ENCODE measurements around the gene MAML2.
"Not testable (repeated sequence)": the region's sequence is repeated elsewhere in the genome, so short reads cannot be mapped to it uniquely, and the experiment has no call there.

Gene MAML2

GRCh38 chr11:96187822-96188221 lies 155.2 kb downstream of the MAML2 start:
- Histone ChIP-seq H3K27ac (ENCODE audit: insufficient read depth in 1 of 2, low read depth in 1 of 2, low read length in 2 of 2, poor library complexity in 1 of 2, severe bottlenecking in 2 of 2) (no peak overlapping the region), H3K9me3 (ENCODE audit: control extremely low read depth in 1 of 5, control insufficient read depth in 4 of 5, insufficient read depth in 2 of 5, low read depth in 1 of 5, low read length in 4 of 5) (no peaks in the 10 kb centered on the region), H3K4me3 (ENCODE audit: control insufficient read depth in 1 of 7, extremely low read depth in 1 of 7, insufficient read depth in 4 of 7, low read depth in 2 of 7, low read length in 6 of 7) (no peak overlapping the region), H3K36me3 (ENCODE audit: control insufficient read depth in 4 of 4, insufficient read depth in 4 of 4, low read length in 3 of 4) (no peaks in the 10 kb centered on the region), H3K4me1 (ENCODE audit: control extremely low read depth in 1 of 4, control insufficient read depth in 4 of 4, insufficient read depth in 4 of 4, low read length in 3 of 4) (peaks cover 8 to 16% (median 10%) of the 10 kb centered on the region in 4 experiments), H3K27me3 (replicated peaks in 2 of 5; ENCODE audit: control insufficient read depth in 4 of 5, insufficient read depth in 5 of 5, low read length in 4 of 5) (no peaks in the 10 kb centered on the region)
- DNase-seq = no peak
- 94% methylated on average over 3 of the region's 3 CpGs for WGBS (ENCODE audit: insufficient coverage)
- POLR2A ChIA-PET = interaction anchor here (0.5 kb wide), 1 partner anchor 837 kb away, joined by 3 read pairs; no protein-coding TSS in a partner anchor
- CTCF ChIA-PET = interaction anchor here (1.0 kb wide), 1 partner anchor 133 kb away, joined by 3 read pairs; no protein-coding TSS in a partner anchor

- H3K27me3 ChIP-seq (replicated peaks in 2 of 5; ENCODE audit: control insufficient read depth in 4 of 5, insufficient read depth in 5 of 5, low read length in 4 of 5) = no peaks in the 10 kb centered on the region
- WGBS (ENCODE audit: insufficient coverage) = no CpG with 5 or more reads among the region's 1 CpG
- DNase-seq = no peak
- no peaks in the 10 kb centered on the region for H3K9me3 ChIP-seq (ENCODE audit: control extremely low read depth in 1 of 5, control insufficient read depth in 4 of 5, insufficient read depth in 2 of 5, low read depth in 1 of 5, low read length in 4 of 5)
- H3K36me3 ChIP-seq (ENCODE audit: control insufficient read depth in 4 of 4, insufficient read depth in 4 of 4, low read length in 3 of 4) = no peaks in the 10 kb centered on the region
- no peak overlapping the region for H3K27ac ChIP-seq (ENCODE audit: insufficient read depth in 1 of 2, low read depth in 1 of 2, low read length in 2 of 2, poor library complexity in 1 of 2, severe bottlenecking in 2 of 2)
- ChIA-PET POLR2A (interaction anchor here (0.7 kb wide), 1 partner anchor 171 kb away, joined by 3 read pairs; no protein-coding TSS in a partner anchor), CTCF (interaction anchor here (1.0 to 1.5 kb wide), 4 partner anchors 11 to 206 kb away, joined by 3 to 5 read pairs (median 3); partner anchors contain the start of gene MAML2)
- H3K4me1 ChIP-seq (ENCODE audit: control extremely low read depth in 1 of 4, control insufficient read depth in 4 of 4, insufficient read depth in 4 of 4, low read length in 3 of 4) = peaks cover 8 to 16% (median 10%) of the 10 kb centered on the region in 4 experiments
- H3K4me3 ChIP-seq (ENCODE audit: control insufficient read depth in 1 of 7, extremely low read depth in 1 of 7, insufficient read depth in 4 of 7, low read depth in 2 of 7, low read length in 6 of 7) = no peak overlapping the region
These were observed 156.2 kb downstream of the MAML2 start for GRCh38 chr11:96186806-96187205.

- Histone ChIP-seq H3K4me3 (ENCODE audit: control insufficient read depth in 1 of 7, extremely low read depth in 1 of 7, insufficient read depth in 4 of 7, low read depth in 2 of 7, low read length in 6 of 7) (no peak overlapping the region), H3K4me1 (ENCODE audit: control extremely low read depth in 1 of 4, control insufficient read depth in 4 of 4, insufficient read depth in 4 of 4, low read length in 3 of 4) (peaks cover 8 to 16% (median 10%) of the 10 kb centered on the region in 4 experiments), H3K36me3 (ENCODE audit: control insufficient read depth in 4 of 4, insufficient read depth in 4 of 4, low read length in 3 of 4) (no peaks in the 10 kb centered on the region), H3K27me3 (replicated peaks in 2 of 5; ENCODE audit: control insufficient read depth in 4 of 5, insufficient read depth in 5 of 5, low read length in 4 of 5) (no peaks in the 10 kb centered on the region), H3K9me3 (ENCODE audit: control extremely low read depth in 1 of 5, control insufficient read depth in 4 of 5, insufficient read depth in 2 of 5, low read depth in 1 of 5, low read length in 4 of 5) (no peaks in the 10 kb centered on the region), H3K27ac (ENCODE audit: insufficient read depth in 1 of 2, low read depth in 1 of 2, low read length in 2 of 2, poor library complexity in 1 of 2, severe bottlenecking in 2 of 2) (no peak overlapping the region)
- CTCF ChIA-PET = interaction anchor here (1.3 to 1.5 kb wide), 2 partner anchors 9 to 157 kb away, joined by 3 to 5 read pairs; partner anchors contain the start of gene MAML2
- 90% methylated on average over 3 of the region's 4 CpGs for WGBS (ENCODE audit: insufficient coverage)
- POLR2A ChIA-PET = no interaction called here
- DNase-seq = no peak
These were observed 157.7 kb downstream of the MAML2 start for GRCh38 chr11:96185220-96185768.

GRCh38 chr11:96180937-96181336 lies 162.1 kb downstream of the MAML2 start:
- no CpG with 5 or more reads among the region's 4 CpGs for WGBS (ENCODE audit: insufficient coverage)
- H3K9me3 ChIP-seq (ENCODE audit: control extremely low read depth in 1 of 5, control insufficient read depth in 4 of 5, insufficient read depth in 2 of 5, low read depth in 1 of 5, low read length in 4 of 5); POLR2A ChIA-PET; DNase-seq; H3K4me3 ChIP-seq (ENCODE audit: control insufficient read depth in 1 of 7, extremely low read depth in 1 of 7, insufficient read depth in 4 of 7, low read depth in 2 of 7, low read length in 6 of 7); H3K4me1 ChIP-seq (ENCODE audit: control extremely low read depth in 1 of 4, control insufficient read depth in 4 of 4, insufficient read depth in 4 of 4, low read length in 3 of 4); H3K27me3 ChIP-seq (replicated peaks in 2 of 5; ENCODE audit: control insufficient read depth in 4 of 5, insufficient read depth in 5 of 5, low read length in 4 of 5); H3K36me3 ChIP-seq (ENCODE audit: control insufficient read depth in 4 of 4, insufficient read depth in 4 of 4, low read length in 3 of 4); CTCF ChIA-PET; H3K27ac ChIP-seq (ENCODE audit: insufficient read depth in 1 of 2, low read depth in 1 of 2, low read length in 2 of 2, poor library complexity in 1 of 2, severe bottlenecking in 2 of 2): not testable (repeated sequence)

GRCh38 chr11:96180341-96180740 lies 162.7 kb downstream of the MAML2 start:
- no peak overlapping the region for H3K4me3 ChIP-seq (ENCODE audit: control insufficient read depth in 1 of 7, extremely low read depth in 1 of 7, insufficient read depth in 4 of 7, low read depth in 2 of 7, low read length in 6 of 7)
- H3K27ac ChIP-seq (ENCODE audit: insufficient read depth in 1 of 2, low read depth in 1 of 2, low read length in 2 of 2, poor library complexity in 1 of 2, severe bottlenecking in 2 of 2) = no peak overlapping the region
- DNase-seq = no peak
- CTCF ChIA-PET = no interaction called here
- H3K9me3 ChIP-seq (ENCODE audit: control extremely low read depth in 1 of 5, control insufficient read depth in 4 of 5, insufficient read depth in 2 of 5, low read depth in 1 of 5, low read length in 4 of 5) = no peaks in the 10 kb centered on the region
- no peaks in the 10 kb centered on the region for H3K36me3 ChIP-seq (ENCODE audit: control insufficient read depth in 4 of 4, insufficient read depth in 4 of 4, low read length in 3 of 4)
- POLR2A ChIA-PET = no interaction called here
- H3K4me1 ChIP-seq (ENCODE audit: control extremely low read depth in 1 of 4, control insufficient read depth in 4 of 4, insufficient read depth in 4 of 4, low read length in 3 of 4) = peaks cover 0 to 7% (median 1%) of the 10 kb centered on the region in 4 experiments
- no peaks in the 10 kb centered on the region for H3K27me3 ChIP-seq (replicated peaks in 2 of 5; ENCODE audit: control insufficient read depth in 4 of 5, insufficient read depth in 5 of 5, low read length in 4 of 5)

- Histone ChIP-seq H3K36me3 (ENCODE audit: control insufficient read depth in 4 of 4, insufficient read depth in 4 of 4, low read length in 3 of 4) (no peaks in the 10 kb centered on the region), H3K4me1 (ENCODE audit: control extremely low read depth in 1 of 4, control insufficient read depth in 4 of 4, insufficient read depth in 4 of 4, low read length in 3 of 4) (peaks cover 0 to 7% (median 1%) of the 10 kb centered on the region in 4 experiments), H3K4me3 (ENCODE audit: control insufficient read depth in 1 of 7, extremely low read depth in 1 of 7, insufficient read depth in 4 of 7, low read depth in 2 of 7, low read length in 6 of 7) (no peak overlapping the region), H3K27me3 (replicated peaks in 2 of 5; ENCODE audit: control insufficient read depth in 4 of 5, insufficient read depth in 5 of 5, low read length in 4 of 5) (no peaks in the 10 kb centered on the region), H3K9me3 (ENCODE audit: control extremely low read depth in 1 of 5, control insufficient read depth in 4 of 5, insufficient read depth in 2 of 5, low read depth in 1 of 5, low read length in 4 of 5) (no peaks in the 10 kb centered on the region), H3K27ac (ENCODE audit: insufficient read depth in 1 of 2, low read depth in 1 of 2, low read length in 2 of 2, poor library complexity in 1 of 2, severe bottlenecking in 2 of 2) (no peak overlapping the region)
- WGBS (ENCODE audit: insufficient coverage) = 100% methylated on average over 3 of the region's 4 CpGs
- ChIA-PET POLR2A (no interaction called here), CTCF (no interaction called here)
- DNase-seq = no peak
These were observed 163.1 kb downstream of the MAML2 start for GRCh38 chr11:96179905-96180304.

- Histone ChIP-seq H3K27me3 (replicated peaks in 2 of 5; ENCODE audit: control insufficient read depth in 4 of 5, insufficient read depth in 5 of 5, low read length in 4 of 5) (no peaks in the 10 kb centered on the region), H3K4me3 (ENCODE audit: control insufficient read depth in 1 of 7, extremely low read depth in 1 of 7, insufficient read depth in 4 of 7, low read depth in 2 of 7, low read length in 6 of 7) (no peak overlapping the region), H3K9me3 (ENCODE audit: control extremely low read depth in 1 of 5, control insufficient read depth in 4 of 5, insufficient read depth in 2 of 5, low read depth in 1 of 5, low read length in 4 of 5) (no peaks in the 10 kb centered on the region), H3K36me3 (ENCODE audit: control insufficient read depth in 4 of 4, insufficient read depth in 4 of 4, low read length in 3 of 4) (no peaks in the 10 kb centered on the region), H3K4me1 (ENCODE audit: control extremely low read depth in 1 of 4, control insufficient read depth in 4 of 4, insufficient read depth in 4 of 4, low read length in 3 of 4) (peaks cover 0 to 8% (median 2%) of the 10 kb centered on the region in 4 experiments), H3K27ac (ENCODE audit: insufficient read depth in 1 of 2, low read depth in 1 of 2, low read length in 2 of 2, poor library complexity in 1 of 2, severe bottlenecking in 2 of 2) (no peak overlapping the region)
- 87% methylated on average over 5 of the region's 6 CpGs for WGBS (ENCODE audit: insufficient coverage)
- CTCF ChIA-PET = no interaction called here
- POLR2A ChIA-PET = no interaction called here
- DNase-seq = no peak
These were observed 164.1 kb downstream of the MAML2 start for GRCh38 chr11:96178887-96179279.
